Ramos (cell line): ENCODE measurements around the gene BCAR1.

ENCODE experiments used
- in situ Hi-C: fragments of 300-500 bp; cut with MboI; formaldehyde crosslinking; loops from one replicate; pipeline ENCODE4 v1.14.3; 2022; ENCODE audit warnings: low sequenced_read_pairs; ENCODE audit not compliant: unreplicated experiment

The BCAR1 gene

DNA sequence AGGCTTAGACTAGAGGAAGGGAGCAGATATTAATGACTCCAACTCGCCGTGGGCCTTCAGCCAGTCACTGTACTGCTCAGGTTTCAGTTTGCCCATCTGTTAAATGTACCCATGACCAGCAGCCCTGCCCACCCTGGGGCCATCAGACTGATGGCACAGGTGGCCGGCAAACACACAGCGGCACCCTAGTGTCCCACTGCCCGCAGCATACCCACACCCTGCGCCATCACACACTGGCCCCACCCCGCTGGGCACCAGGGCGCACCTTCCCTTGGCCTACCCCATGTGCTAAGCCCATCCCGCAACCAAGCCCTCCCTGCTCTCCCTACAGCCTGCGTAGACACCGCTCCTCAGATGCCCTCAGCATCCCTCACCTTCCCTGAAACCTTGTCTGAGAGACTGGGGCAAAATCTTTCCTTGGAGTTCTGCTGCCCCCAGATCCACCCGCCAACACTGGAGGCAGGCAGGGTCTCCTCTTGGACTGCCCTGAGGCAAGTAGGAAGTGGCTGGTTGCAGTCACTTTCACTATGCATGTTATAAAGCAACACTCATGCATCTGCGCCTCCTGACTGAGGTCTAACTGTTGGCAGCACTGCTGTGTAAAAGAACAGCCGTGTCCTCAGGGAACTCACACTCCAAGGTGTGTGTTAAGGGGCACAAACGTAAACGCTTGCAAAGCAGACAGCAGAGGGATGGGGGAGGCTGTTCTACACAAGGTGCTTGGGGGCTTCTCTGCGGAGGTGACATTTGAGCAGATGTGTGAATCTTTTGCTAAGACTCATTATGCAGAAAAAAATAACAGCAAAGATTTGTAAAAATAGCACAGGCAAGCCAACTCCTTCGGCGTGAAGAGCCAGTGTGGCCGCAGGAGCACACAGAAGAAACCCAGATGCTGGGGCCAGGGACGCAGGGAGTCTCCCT lies 6.7 kb upstream of the BCAR1 start:
- in situ Hi-C loops, result no loop called here

DNA sequence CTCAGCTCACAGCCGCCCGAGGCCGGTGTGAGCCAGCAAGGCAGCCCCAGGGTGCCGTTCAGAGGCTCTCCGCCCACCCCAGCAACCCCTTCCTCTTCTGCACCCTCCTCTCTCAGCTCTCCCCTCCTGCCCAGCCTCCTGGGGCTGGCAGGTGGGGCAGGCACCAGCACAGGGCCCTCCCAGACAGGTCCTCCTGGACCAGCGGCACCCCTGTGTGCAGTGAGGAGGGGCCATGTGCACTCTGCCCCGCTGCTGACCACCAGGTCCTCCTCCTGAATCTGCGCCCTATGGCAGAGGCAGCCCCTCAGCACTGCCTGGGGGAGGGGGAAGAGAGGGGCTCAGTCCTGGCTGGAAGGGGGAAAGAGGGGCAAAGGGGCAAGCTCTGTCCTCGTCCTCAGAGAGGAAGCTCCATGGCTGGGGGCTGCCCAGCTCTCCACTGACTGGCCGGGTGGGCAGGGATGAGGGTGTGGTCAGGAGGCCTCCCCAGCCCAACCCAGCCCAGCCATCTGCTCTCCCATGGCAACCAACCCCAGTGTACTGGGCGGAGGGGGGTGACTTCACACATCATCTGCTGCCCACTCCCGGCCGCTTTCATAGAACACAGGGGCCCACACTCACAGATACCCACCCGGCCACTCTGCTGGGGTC lies 5.4 kb upstream of the BCAR1 start:
- in situ Hi-C loops, result no loop called here

DNA sequence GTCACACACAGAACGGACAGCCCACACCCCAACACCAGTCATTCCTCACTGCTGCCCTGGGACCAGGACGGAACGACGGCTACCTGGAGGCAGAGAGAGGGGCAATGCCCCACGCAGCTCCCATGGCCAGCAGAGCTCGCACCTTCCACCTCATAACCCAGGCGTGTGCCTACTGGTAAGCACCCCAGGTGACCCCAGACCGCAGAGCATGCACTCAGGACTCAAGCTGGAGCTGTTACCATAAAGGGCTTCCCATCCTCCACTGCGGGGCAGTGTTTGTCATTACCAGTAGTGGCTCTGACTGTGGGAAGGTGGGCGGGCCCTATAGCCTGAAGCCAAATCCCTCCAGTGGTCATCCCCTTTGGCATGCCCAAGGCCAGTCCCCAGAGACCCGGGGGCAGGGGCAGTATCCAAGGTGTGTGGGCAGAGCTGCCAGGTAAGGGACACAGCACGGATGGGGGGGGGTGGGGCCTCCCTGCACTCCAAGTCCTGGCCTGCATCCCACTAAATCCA lies 4.7 kb upstream of the BCAR1 start:
- in situ Hi-C loops, result no loop called here

DNA sequence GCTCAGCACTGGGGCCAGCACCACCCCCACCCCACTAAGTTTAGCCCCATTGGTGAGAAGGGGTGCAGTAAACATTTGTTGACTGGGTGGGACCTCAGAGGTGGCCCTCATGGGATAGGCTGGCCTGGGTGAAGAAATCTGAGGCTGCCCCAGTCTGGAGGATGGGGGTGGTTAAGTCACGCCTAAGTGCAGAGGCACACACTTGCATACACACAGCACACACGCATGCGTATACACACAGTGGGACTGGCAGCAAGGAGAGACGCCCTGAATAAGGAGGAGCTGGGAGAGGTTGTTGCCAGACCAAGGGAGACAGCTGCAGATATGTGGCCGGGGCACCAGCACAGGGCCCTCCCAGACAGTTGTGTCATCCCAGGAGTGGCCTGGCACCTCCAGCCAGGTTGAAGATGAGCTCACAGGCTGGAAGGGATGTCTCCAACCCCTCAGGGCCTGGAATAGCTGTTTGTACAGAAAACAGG lies 3.0 kb upstream of the BCAR1 start:
- in situ Hi-C loops, result no loop called here

DNA sequence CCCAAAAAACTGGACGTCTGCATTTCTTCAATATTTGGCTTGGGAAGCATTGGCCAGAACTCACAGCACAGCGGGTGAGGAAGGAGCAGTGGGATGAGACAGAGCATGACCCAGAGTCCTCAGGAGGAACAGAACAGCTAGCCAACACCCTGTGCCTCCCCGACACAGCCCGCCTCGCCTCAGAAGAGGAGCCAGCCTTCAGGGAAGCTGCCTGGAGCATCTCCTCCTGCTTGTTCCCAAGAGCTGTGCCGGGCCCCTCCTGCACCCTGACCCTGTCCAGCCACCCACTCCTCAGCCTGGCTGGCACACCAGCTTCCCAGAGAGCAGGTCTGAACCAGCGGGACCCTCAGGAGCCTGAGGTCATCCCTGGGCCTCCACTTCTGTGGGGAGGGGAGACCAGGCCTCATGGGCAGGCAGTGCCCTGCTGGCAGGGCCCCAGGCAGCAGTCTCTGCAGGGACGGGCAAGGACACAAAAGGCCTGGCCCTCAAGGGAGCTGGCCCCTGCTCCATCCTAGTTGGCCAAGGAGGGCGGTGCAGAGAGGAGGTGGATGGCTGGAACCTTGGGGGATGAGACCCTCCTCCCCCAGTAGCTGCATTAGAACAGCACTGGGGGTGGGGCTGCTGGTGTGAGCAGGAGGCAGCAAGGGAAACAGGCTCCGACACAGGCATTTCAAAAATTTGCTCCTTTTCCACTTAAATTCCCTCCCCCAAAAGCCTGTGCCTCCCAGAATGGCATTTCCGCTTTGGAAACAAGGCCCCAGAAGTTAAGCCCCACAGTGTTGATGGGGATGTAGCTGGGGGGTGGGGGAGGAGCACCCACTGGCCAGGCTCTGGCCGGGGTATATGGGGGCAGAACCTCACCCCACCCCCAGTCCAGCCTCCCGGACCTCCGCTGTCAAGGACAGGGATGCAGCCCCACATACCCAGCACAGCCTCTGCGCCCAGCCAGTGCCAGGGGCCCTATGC lies 1.8 kb upstream of the BCAR1 start:
- in situ Hi-C loops, result no loop called here

DNA sequence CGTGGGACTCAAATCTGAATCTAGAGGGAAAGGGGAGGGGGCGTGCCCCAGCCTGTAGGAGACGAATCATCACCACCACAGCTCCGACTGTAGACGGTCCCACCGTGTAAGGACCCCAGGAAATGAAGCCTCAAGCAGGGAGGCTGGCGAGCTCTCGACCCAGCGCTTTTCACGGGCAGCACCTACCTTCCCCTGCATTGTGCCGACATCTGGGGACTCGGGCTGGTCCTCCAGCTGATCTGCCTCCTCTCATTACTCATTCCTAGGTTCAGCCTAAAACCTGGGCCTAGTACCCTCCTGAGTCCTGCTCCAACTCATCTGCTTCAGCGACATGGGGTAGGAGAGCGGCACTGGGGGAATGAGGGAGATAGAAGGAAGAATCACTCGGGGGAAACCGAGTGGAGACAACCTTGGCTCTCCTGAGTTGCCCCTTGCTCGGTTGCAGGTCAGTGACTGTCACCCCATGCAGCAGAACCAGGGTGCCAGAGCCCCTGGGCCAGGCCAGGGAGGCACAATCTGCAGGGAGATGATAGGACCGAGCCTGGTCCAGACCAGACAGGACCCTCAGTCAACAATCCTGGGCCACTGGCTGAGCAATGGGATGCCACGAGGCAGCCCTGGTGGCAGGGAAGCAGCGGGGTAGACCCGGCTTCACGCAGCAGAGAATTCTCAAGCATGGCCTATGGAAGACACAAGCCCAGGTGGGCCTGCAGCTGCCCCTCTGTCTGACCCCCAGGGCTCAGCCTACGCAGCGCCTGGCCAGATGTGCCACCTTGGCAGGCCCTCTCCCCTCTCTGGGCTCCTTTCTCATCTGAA lies 833 bp upstream of the BCAR1 start:
- in situ Hi-C loops, result no loop called here

DNA sequence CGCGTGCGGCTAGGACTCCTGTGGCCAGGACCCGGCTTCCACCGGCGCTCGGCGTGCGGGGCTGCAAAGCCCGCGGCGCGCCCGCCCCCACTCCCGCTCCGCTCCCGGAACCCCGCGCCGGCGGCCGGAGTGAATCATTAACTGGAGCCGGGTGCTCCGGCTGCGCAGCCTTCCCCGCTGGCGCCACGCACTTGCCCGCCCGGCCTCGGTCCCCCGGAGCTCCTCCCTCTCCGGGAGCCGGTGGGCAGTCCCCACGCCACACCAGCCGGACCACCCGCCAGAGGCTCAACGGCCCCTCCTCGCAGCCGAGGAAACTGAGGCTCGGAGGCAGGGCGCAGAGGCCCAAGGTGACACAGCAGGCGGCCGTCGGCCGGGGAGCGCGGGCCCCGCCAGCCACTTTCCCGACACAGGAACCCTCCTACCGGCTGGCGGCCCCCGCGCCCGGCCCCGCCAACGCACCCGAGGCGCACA lies 580 bp downstream of the BCAR1 start:
- in situ Hi-C loops, result no loop called here

DNA sequence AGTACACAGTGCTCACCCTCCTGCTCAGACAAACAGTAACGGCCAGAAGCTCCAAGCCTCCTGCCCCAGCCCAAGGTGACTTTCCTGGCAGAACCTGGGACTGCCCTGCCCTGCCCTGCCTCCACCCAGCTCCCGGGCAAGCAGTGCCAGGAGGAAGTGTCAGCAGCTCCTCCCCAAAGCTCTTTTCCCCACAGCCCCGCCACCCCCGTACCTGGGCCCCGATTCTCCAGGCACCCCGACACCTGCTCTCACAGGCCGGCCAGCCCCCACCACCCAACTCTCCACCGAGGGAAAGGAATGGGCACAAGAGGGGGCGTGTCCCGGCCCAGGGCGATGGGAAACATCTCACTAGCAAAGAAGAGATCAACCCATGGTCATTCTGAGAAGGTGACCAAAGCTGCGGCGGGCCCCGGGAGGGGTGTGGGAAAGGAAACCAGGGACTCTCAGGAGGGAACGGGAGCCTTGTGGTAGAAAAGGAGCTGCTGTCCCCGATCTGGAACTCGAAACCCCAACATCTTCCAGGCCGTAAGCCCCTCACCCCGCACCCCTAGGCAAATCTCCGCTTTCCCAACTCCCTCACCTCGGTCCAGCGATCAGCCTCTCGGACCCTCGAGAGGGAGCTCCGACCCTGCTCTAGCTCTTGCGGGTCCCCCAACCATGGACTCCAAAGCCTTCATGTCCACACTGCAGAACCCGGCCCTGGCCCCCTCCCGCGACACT lies 1.2 kb downstream of the BCAR1 start:
- in situ Hi-C loops, result no loop called here

DNA sequence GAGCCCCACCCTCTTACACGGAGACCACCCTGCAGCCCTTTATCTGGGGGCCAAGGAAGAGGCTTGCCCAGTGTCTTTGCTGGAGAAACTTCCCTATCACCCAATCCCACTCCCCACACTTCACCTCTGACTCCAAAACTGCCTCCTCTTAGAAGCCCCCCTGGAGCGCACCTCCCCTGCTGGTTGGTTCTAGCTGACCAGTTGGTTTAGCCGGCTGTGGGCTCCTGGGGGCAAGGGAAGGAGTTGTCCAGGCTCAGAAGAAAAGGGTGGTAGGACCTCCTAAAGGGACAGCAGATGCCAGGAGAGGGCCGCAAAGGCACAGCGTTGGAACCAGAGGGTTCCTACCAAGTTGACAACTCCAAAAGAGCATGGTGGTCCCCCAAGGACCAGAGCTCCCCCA lies 2.0 kb downstream of the BCAR1 start:
- in situ Hi-C loops, result no loop called here

DNA sequence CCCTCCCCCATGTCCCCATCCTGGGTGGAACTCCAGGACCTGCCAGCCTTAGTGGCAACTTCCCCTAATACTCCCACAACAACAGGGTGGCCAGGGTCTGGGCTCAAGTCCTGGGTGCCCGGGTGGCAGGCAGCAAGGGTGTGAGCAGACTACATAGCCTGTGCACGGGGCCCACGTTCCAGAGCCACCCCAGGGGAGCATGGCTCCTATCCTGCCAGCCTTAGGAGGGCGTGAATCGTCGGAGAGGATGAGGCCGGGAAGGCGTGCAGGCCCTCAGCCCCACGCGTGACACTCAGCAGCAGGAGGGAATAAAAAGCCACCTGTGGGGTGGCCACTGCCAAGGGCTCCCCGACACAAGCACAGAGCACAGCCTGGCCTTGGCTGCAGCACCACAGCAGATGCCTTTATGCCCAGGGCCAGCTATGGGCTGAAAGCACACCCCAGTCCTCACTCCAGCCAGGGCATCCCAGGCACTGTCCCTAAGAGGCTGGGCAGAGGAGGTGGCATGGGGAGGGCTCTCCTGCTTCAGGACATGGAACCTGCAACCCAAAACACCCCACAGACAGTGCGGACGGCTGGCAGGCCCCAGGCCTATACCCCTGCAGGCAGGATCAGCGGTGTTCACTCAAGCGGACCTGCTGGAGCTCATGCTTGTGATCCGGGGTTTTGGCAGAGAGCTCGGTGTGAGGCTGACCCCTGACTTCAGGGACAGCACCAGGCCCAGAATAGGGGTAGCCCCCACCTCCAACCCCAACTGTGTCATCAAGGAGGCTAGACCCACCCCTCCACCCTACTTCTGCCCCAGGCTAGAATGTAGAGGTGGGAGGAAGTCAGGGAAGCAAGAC lies 2.7 kb downstream of the BCAR1 start:
- in situ Hi-C loops, result no loop called here

DNA sequence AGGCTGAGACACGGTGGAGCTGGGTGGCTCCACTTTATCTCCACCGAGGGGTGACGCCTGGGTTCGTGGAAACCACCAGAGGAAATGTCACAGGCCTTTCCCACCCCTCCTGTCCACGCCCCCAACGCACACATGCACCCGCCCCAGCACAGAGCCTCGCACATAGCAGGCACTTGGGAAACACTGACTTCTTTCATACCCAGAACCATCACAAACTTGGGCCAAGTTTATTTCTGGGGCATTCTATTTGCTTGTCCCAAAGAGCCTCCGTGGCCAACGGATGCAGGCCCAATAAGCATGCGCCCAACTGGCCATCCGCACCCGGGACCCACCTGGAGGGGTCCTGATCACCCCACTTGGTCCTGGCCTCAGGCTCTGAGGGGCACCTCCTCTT lies 3.3 kb downstream of the BCAR1 start:
- in situ Hi-C loops, result no loop called here

DNA sequence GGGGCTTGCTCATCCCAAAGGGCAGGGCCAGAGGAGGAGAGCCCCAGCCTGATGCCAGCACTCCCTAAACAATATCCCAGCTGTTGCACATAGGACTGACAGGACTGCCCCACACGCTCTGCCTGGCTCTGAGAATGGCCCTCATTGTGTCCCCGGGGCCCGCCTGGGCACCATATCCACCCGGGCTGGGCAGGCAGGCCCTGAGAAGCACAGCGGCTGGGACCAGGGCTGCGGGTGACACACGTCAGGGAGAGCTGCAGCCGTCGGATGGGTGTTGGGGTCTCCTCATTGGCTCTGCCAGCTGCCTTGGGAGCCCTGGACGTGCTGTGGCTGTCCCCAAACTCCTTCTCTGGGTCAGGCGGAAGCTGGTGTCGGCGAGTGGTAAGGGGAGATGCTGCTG lies 4.2 kb downstream of the BCAR1 start:
- in situ Hi-C loops, result no loop called here

DNA sequence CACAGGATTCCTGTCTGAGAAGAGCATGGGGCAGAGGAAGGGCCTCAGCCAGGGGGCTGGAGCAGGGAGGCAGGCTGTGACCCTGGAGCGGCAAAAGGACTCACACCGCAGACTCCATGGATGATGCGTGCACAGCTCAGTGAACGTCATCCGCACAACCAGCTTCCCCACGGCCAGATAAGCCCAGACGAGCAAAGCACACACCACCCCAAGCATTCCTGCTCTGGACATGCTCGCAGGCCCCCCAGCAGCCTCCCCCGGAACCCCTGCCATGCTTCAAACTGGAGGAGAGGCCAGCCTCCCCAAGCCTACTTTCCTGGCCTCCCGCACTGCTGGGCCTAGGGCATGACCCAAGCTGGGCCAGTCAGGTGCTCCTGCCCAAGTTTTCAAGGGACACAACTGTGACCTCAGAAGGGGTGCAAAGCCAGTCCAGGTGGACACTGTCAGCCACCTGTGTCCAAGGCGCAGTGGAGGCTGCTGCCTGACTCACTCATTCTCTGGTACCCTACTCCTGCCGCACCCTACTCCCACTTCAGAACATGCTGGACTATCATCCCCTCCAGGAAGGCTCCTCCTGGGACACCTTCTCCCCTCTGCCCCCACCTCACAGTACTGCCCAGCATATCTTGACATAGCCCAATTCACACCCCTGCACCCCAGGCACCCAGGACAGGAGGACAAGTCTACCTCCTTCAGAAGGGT lies 4.8 kb downstream of the BCAR1 start:
- in situ Hi-C loops, result no loop called here

DNA sequence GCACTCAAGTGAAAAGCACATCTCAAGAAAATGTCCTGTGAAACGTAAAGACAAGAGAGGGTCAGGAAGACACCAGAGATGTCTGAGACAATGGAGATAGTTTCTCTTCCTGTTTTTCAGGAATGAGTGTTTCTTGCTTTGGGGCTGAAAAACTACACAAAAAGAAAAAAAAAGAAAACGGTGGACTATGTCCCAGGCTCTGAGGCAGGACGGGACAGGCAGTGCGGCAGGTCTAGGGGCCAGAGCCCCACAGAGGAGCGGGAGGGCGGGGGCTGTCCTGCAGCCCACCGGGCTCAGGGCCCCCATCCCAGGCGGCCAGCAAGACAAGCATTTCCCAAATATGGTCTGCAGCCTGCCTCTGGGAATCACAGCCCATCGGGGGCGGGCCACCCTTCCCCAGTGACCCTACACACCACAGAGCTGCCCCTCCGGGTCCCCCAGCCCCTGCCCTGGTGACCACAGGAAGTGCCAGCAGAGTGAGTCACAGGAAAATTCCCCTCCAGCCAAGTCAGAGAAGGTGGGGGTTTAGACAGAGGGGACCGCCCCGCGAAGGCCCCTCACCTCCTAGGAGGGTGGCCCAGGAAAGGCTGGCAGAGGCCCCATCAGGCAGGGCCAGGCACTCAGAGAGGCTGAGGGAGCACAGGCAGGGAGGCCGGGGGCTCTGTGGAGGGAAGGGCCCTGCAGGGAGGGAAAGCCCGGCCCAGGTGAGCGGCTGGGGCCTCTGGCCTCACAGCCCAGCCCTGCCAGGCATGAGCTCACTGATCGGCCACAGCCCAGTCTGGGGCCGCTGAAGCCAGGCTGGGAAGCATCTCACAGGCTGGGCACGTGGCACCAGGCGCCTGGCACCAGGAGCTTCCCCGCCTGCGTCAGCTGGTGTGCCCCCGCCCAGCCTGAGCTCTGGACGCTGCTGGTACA lies 6.3 kb downstream of the BCAR1 start:
- in situ Hi-C loops, result no loop called here

DNA sequence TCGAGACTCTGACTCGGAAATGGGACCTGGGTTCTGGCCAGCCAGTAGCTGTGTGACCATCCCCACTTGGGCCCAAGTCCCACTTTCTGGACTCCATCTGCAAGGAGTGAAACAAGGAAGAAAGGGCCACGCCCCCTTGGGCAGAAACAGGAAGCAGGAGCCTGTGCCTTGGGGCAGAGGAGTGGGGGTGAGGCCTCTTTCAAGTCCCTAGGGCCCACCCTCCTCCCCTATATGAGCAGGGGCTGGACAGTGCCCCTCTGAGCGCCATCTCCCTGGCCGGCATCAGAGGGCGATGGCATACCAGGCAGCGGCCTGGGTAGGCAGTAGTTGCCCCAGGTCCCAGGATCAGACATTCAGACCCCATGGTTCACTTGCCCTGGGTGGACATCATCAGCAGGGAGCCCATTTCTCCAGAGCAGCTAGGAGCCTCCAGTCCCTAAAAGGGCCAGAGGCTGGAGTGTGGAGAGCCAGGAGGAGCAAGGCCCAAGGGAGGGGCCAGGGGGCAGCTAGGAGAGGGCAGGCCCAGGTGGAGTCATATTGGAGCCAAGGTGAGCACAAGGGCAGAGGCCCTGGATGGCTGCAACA lies 7.1 kb downstream of the BCAR1 start:
- in situ Hi-C loops, result no loop called here

DNA sequence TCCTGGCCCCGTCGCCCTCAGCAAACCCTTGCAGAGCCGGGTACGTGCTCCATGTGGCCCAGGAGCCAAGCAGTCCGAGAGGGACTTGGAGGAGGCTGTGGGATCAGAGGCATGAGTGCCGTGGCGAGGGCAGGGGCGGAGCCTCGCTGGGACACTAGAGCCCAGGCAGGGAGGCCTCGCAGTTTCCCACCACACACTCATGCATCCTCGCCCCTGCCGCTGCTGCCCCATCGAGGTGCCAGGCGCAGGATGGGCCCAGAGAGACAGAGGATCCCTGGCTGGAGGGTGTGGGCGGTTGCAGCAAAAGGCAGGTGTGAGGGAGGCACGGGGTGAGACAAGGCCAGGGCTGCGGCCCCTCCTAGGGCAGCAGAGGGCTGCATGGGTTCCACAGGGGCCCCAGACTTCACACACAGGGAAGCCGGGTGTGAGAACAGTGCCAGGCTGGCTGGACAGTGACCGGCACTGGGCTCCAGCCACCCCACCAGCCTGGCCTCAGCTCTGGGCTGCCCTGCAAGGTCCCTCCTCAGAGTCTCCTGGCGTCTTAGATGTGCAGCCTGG lies 7.7 kb downstream of the BCAR1 start:
- in situ Hi-C loops, result no loop called here
